Stomach (tissue), 9 donors: Measurements from ENCODE around the gene ADAMTS20. TPM values are rescaled to one million over a fixed set of nuclear protein-coding genes. Genes with fewer than 3 reads are reported as not detected.

Experiments used
- DNase-seq, 2 donors: peaks; one replicate each; pipeline versions ENCODE4 v3.0.0 to v3.0.0-alpha.2; 2013 to 2019
- H3K27ac ChIP-seq, 5 donors: fragments of 200-600 bp in 4 of 5; sonication (generic) in 4 of 5; one replicate each; pipeline ENCODE4 v1.5.1; 2013 to 2019; ENCODE audit warnings: mild to moderate bottlenecking in 1 of 5, moderate library complexity in 1 of 5
- H3K27me3 ChIP-seq, 3 donors: fragments of 200-600 bp; sonication (generic); one replicate each; pipeline ENCODE4 v1.5.1; 2017 to 2019; ENCODE audit warnings: mixed run types in 1 of 3
- H3K36me3 ChIP-seq, 4 donors: fragments of 200-600 bp; sonication (generic); 1 replicate in 3 of 4; 2 replicates in 1 of 4; pipeline ENCODE4 v1.5.1; 2016 to 2019
- H3K4me1 ChIP-seq, 4 donors: fragments of 200-600 bp; sonication (generic); one replicate each; pipeline ENCODE4 v1.5.1; 2016 to 2019
- H3K4me3 ChIP-seq, 4 donors: fragments of 200-600 bp; sonication (generic) in 3 of 4; one replicate each; pipeline ENCODE4 v1.5.1; 2016 to 2019; ENCODE audit warnings: mild to moderate bottlenecking in 1 of 4
- H3K9me3 ChIP-seq, 4 donors: fragments of 200-600 bp; sonication (generic); one replicate each; pipeline ENCODE4 v1.5.1; 2016 to 2019
- CTCF ChIP-seq, 7 experiments: fragments of 450-650 bp in 4 of 7; fragments of 200-600 bp in 3 of 7; sonication (generic) in 3 of 7; IDR thresholded peaks; one replicate each; pipeline ENCODE4 v1.5.1; 2016 to 2019; ENCODE audit warnings: antibody characterized with exemption in 7 of 7, control low read depth in 2 of 7, mild to moderate bottlenecking in 1 of 7
- EP300 ChIP-seq: sonication (generic); formaldehyde crosslinking; IDR thresholded peaks from one replicate; pipeline ENCODE4 v1.6.1; 2017; ENCODE audit warnings: antibody characterized with exemption
- POLR2A ChIP-seq, 4 donors: fragments of 450-650 bp; IDR thresholded peaks; one replicate each; pipeline ENCODE4 v1.6.1; 2016; ENCODE audit warnings: antibody characterized with exemption in 4 of 4, control low read depth in 2 of 4, mild to moderate bottlenecking in 1 of 4, moderate library complexity in 1 of 4
- POLR2AphosphoS5 ChIP-seq, 3 donors: sonication (generic); formaldehyde crosslinking; IDR thresholded peaks; one replicate each; pipeline ENCODE4 v1.6.1; 2016; ENCODE audit warnings: antibody characterized with exemption in 3 of 3
- WGBS, 5 donors: extraction: QIAGEN DNeasy Blood & Tissue Kit in 3 of 5; methylation state at CpG; one replicate each; pipeline versions ENCODE4 v1.1.5 to v1.1.7; 2013 to 2018; 5-methylcytosine and 5-hydroxymethylcytosine counted together
- intact Hi-C: fragments of 100-400 bp; cut with DNase I; formaldehyde crosslinking; loops from one replicate; pipeline ENCODE4 v1.15.1; 2023; ENCODE audit warnings: low total_unique reads
- polyA plus RNA-seq, 3 donors: library from polyadenylated mRNA; stranded (reverse); fragments of 200-250 nt; gene quantifications; one replicate each; pipeline ENCODE4 v1.2.3, GENCODE V29; 2013
- total RNA-seq, 5 donors: library from RNA; depleted of rRNA; stranded (reverse); fragments of >200 nt; gene quantifications; one replicate each; pipeline versions ENCODE4 v1.1.0 to v1.2.3, GENCODE V29; 2014 to 2016
- donor health status: healthy with polysubstance abuse.
- donor health status: Bipolar disorder and iron deficiency.
- donor health status: healthy.

ADAMTS20 gene
- total and polyA plus RNA-seq, 8 donors, result 0.55 TPM; not detected in 7

GRCh38 chr12:43590307-43590706 lies 38.3 kb upstream of the ADAMTS20 start:
- WGBS, 5 donors, result 28 to 54% (median 39%) methylated on average over 1 of the region's 1 CpG
- no peak overlapping the region for H3K4me3 ChIP-seq
- DNase-seq, result no peak
- H3K4me1 ChIP-seq, result no peaks in the 10 kb centered on the region
- H3K27ac ChIP-seq, result no peak overlapping the region
- H3K27me3 ChIP-seq, result no peaks in the 10 kb centered on the region
- H3K36me3 ChIP-seq, result no peaks in the 10 kb centered on the region
- TF ChIP-seq POLR2A (IDR thresholded peaks at IDR 0.05) (no peak), EP300 (no peak)
- H3K9me3 ChIP-seq, result no peaks in the 10 kb centered on the region
- intact Hi-C loops, result no loop called here

GRCh38 chr12:43586646-43587245 lies 34.7 kb upstream of the ADAMTS20 start:
- Histone ChIP-seq H3K4me1 (no peaks in the 10 kb centered on the region), H3K27ac (no peak overlapping the region), H3K4me3 (no peak overlapping the region), H3K9me3 (no peaks in the 10 kb centered on the region), H3K36me3 (no peaks in the 10 kb centered on the region), H3K27me3 (no peaks in the 10 kb centered on the region)
- 75 to 82% (median 79%) methylated on average over 7 of the region's 7 CpGs for WGBS, 5 donors
- DNase-seq, result no peak
- TF ChIP-seq CTCF (IDR thresholded peaks at IDR 0.05) (no peak), EP300 (no peak), POLR2A (IDR thresholded peaks at IDR 0.05) (no peak), POLR2AphosphoS5 (IDR thresholded peaks at IDR 0.05) (no peak)
- intact Hi-C loops, result no loop called here

GRCh38 chr12:43585676-43586075 lies 33.7 kb upstream of the ADAMTS20 start:
- no peaks in the 10 kb centered on the region for H3K9me3 ChIP-seq
- WGBS, 5 donors, result 67 to 90% (median 81%) methylated on average over 2 of the region's 2 CpGs
- no peak overlapping the region for H3K27ac ChIP-seq
- H3K27me3 ChIP-seq, result no peaks in the 10 kb centered on the region
- no peaks in the 10 kb centered on the region for H3K36me3 ChIP-seq
- H3K4me1 ChIP-seq, result no peaks in the 10 kb centered on the region
- intact Hi-C loops, result no loop called here
- TF ChIP-seq EP300, result no peak
- no peak for TF ChIP-seq CTCF (IDR thresholded peaks at IDR 0.05)
- TF ChIP-seq POLR2A (IDR thresholded peaks at IDR 0.05), result no peak
- TF ChIP-seq POLR2AphosphoS5 (IDR thresholded peaks at IDR 0.05), result no peak
- H3K4me3 ChIP-seq, result no peak overlapping the region
- DNase-seq, result no peak

GRCh38 chr12:43580601-43581000 lies 28.6 kb upstream of the ADAMTS20 start:
- H3K27ac ChIP-seq, result no peak overlapping the region
- TF ChIP-seq EP300, result no peak
- no peak for TF ChIP-seq CTCF (IDR thresholded peaks at IDR 0.05)
- no peak for TF ChIP-seq POLR2AphosphoS5 (IDR thresholded peaks at IDR 0.05)
- intact Hi-C loops, result no loop called here
- H3K4me1 ChIP-seq, result no peaks in the 10 kb centered on the region
- no peak overlapping the region for H3K4me3 ChIP-seq
- no peaks in the 10 kb centered on the region for H3K27me3 ChIP-seq
- 70 to 79% (median 75%) methylated on average over 5 of the region's 5 CpGs for WGBS, 5 donors
- no peak for DNase-seq
- H3K9me3 ChIP-seq, result no peaks in the 10 kb centered on the region
- no peaks in the 10 kb centered on the region for H3K36me3 ChIP-seq

- DNase-seq, result no peak
- TF ChIP-seq CTCF (IDR thresholded peaks at IDR 0.05), result no peak
- no peak for TF ChIP-seq EP300
- TF ChIP-seq POLR2A (IDR thresholded peaks at IDR 0.05), result no peak
- no peak for TF ChIP-seq POLR2AphosphoS5 (IDR thresholded peaks at IDR 0.05)
- Histone ChIP-seq H3K27me3 (no peaks in the 10 kb centered on the region), H3K4me3 (no peak overlapping the region), H3K27ac (no peak overlapping the region), H3K9me3 (no peaks in the 10 kb centered on the region), H3K36me3 (no peaks in the 10 kb centered on the region), H3K4me1 (no peaks in the 10 kb centered on the region)
- WGBS, 5 donors, result 39 to 43% (median 41%) methylated on average over 4 of the region's 4 CpGs
- intact Hi-C loops, result no loop called here
Observed at GRCh38 chr12:43579206-43579605, 27.2 kb upstream of the ADAMTS20 start.
